ENCODE measurements around the gene TSNAXIP1.

- TF ChIP-seq CTCF (IDR thresholded peaks at IDR 0.05) = no peak
- no peak for TF ChIP-seq POLR2A (IDR thresholded peaks at IDR 0.05)
These were observed 5.4 kb upstream of the TSNAXIP1 start for GRCh38 chr16:67801241-67801640.
